ENCODE results near the gene GRM7.
"Not testable (repeated sequence)": the region's sequence is repeated elsewhere in the genome, so short reads cannot be mapped to it uniquely, and the experiment has no call there.

Gene GRM7
- 0 reads per million in 3 experiments for total RNA-seq

GRCh38 chr3:6860954-6861624 lies at the start of gene GRM7:
TSS of gene GRM7 (plus strand) at chr3:6861115.
- no peak for DNase-seq

GRCh38 chr3:6821411-6821810 lies 39.5 kb upstream of the GRM7 start:
- DNase-seq, result no peak

GRCh38 chr3:6825524-6825923 lies 35.4 kb upstream of the GRM7 start:
- no peak for DNase-seq

GRCh38 chr3:6827453-6827852 lies 33.5 kb upstream of the GRM7 start:
- DNase-seq, result no peak

- no peak for DNase-seq
Measured at GRCh38 chr3:6844723-6845122, 16.2 kb upstream of the GRM7 start.

GRCh38 chr3:6854184-6854583 lies 6.7 kb upstream of the GRM7 start:
- DNase-seq, result no peak

- no peak for DNase-seq
Measured at GRCh38 chr3:6857510-6857909, 3.4 kb upstream of the GRM7 start.

- no peak for DNase-seq
Measured at GRCh38 chr3:6860149-6860953, 564 bp upstream of the GRM7 start.

GRCh38 chr3:6861625-6862000 lies 698 bp downstream of the GRM7 start:
- DNase-seq, result no peak

- DNase-seq, result no peak
Measured at GRCh38 chr3:6862041-6862879, 1.3 kb downstream of the GRM7 start.

GRCh38 chr3:6862880-6863195 lies 1.9 kb downstream of the GRM7 start:
- no peak for DNase-seq

GRCh38 chr3:6867269-6867668 lies 6.4 kb downstream of the GRM7 start:
- no peak for DNase-seq

GRCh38 chr3:6878731-6879130 lies 17.8 kb downstream of the GRM7 start:
- no peak for DNase-seq

- DNase-seq, result no peak
Measured at GRCh38 chr3:6912240-6912639, 51.3 kb downstream of the GRM7 start.

GRCh38 chr3:6915898-6916297 lies 55.0 kb downstream of the GRM7 start:
- no peak for DNase-seq

- DNase-seq, result no peak
Measured at GRCh38 chr3:6921066-6921465, 60.2 kb downstream of the GRM7 start.

- DNase-seq, result no peak
Measured at GRCh38 chr3:6921876-6922275, 61.0 kb downstream of the GRM7 start.

- no peak for DNase-seq
Measured at GRCh38 chr3:6928064-6928463, 67.1 kb downstream of the GRM7 start.

GRCh38 chr3:6929918-6930317 lies 69.0 kb downstream of the GRM7 start:
- no peak for DNase-seq

GRCh38 chr3:6935418-6935817 lies 74.5 kb downstream of the GRM7 start:
- DNase-seq, result not testable (repeated sequence)

- DNase-seq, result no peak
Measured at GRCh38 chr3:6935970-6936369, 75.1 kb downstream of the GRM7 start.

GRCh38 chr3:6962801-6963200 lies 101.9 kb downstream of the GRM7 start:
- no peak for DNase-seq

- DNase-seq, result no peak
Measured at GRCh38 chr3:6965881-6966280, 105.0 kb downstream of the GRM7 start.

- no peak for DNase-seq
Measured at GRCh38 chr3:6971933-6972332, 111.0 kb downstream of the GRM7 start.

All from central memory CD4-positive, alpha-beta T cell (primary cell).